ENCODE results near the gene MRPL49.

DNA sequence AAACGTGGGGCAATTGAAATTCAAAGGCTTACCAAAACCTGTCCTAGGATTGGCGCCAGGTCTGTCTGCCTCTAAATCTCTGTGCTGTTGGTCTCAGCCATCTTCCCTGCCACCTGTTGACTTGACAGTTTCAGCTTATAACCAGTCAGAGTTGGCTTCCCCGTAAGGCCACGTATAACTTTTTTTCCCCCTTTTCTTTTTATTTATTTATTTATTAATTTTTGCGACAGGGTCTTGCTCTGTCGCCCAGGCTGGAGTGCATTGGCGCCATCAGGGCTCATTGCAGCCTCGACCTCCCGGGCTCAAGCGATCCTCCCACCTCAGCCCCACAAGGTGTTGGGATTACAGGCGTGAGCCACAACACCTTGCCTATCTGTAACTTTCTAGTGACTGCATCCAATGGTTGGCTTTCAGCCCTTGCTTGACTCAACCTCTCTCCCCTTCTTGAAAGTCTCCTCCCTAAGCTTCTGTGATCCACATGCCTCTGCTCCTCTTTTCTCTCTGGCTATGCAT, 13.6 kb downstream of the MRPL49 start:
- no peak for TF ChIP-seq RFX5 (IDR thresholded peaks at IDR 0.05)
- TF ChIP-seq, protein P1, sequence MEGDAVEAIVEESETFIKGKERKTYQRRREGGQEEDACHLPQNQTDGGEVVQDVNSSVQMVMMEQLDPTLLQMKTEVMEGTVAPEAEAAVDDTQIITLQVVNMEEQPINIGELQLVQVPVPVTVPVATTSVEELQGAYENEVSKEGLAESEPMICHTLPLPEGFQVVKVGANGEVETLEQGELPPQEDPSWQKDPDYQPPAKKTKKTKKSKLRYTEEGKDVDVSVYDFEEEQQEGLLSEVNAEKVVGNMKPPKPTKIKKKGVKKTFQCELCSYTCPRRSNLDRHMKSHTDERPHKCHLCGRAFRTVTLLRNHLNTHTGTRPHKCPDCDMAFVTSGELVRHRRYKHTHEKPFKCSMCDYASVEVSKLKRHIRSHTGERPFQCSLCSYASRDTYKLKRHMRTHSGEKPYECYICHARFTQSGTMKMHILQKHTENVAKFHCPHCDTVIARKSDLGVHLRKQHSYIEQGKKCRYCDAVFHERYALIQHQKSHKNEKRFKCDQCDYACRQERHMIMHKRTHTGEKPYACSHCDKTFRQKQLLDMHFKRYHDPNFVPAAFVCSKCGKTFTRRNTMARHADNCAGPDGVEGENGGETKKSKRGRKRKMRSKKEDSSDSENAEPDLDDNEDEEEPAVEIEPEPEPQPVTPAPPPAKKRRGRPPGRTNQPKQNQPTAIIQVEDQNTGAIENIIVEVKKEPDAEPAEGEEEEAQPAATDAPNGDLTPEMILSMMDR (IDR thresholded peaks at IDR 0.05), result no peak
- TF ChIP-seq POLR2A (IDR thresholded peaks at IDR 0.05; ENCODE audit: low read length), result no peak
- TF ChIP-seq MAZ (IDR thresholded peaks at IDR 0.05; ENCODE audit: borderline replicate concordance, low read depth, low read length), result no peak
